ENCODE data around the gene OXGR1. TPM values are rescaled to one million over a fixed set of nuclear protein-coding genes. Genes with fewer than 3 reads are reported as not detected.
A peak's percentile ranks its signal among the peaks of the same experiment; 100 is the strongest.

Gene OXGR1

GRCh38 chr13:96940961-96941360 lies 53.3 kb downstream of the OXGR1 start:
- no CpG with 5 or more reads among the region's 1 CpG for WGBS, 2 donors (ENCODE audit: extremely low coverage in 2 of 2, insufficient read length in 2 of 2, insufficient replicate concordance in 1 of 2)

GRCh38 chr13:96935901-96936300 lies 58.4 kb downstream of the OXGR1 start:
- Histone ChIP-seq H3K4me1 (ENCODE audit: control insufficient read depth in 2 of 2, insufficient read depth in 1 of 2, low read depth in 1 of 2, low read length in 2 of 2) (peaks cover 0 to 10% of the 10 kb centered on the region in 2 donors), H3K79me1 (ENCODE audit: low read depth, low read length) (no peaks in the 10 kb centered on the region), H2BK15ac (ENCODE audit: low read length) (no peak overlapping the region), H2BK120ac (ENCODE audit: low read depth, low read length) (no peak overlapping the region), H3K9ac (ENCODE audit: low read depth, low read length, poor library complexity) (no peak overlapping the region), H3K4ac (ENCODE audit: low read length) (no peak overlapping the region), H3K9me3 (replicated peaks in 1 of 2; ENCODE audit: control insufficient read depth in 2 of 2, insufficient read depth in 1 of 2, low read depth in 1 of 2, low read length in 2 of 2) (no peaks in the 10 kb centered on the region), H4K91ac (ENCODE audit: low read depth, low read length, poor library complexity) (no peak overlapping the region), H3K4me3 (ENCODE audit: low read length in 2 of 2) (no peak overlapping the region), H2AK5ac (ENCODE audit: low read depth, low read length) (no peak overlapping the region), H2AFZ (ENCODE audit: low read length) (no peak overlapping the region), H3K14ac (ENCODE audit: low read length) (no peak overlapping the region), H3K27me3 (ENCODE audit: control insufficient read depth in 3 of 3, insufficient read depth in 3 of 3, low read depth in 1 of 3, low read length in 3 of 3) (no peaks in the 10 kb centered on the region), H2BK12ac (ENCODE audit: low read length) (no peak overlapping the region), H3K4me2 (ENCODE audit: insufficient read depth, low read length, poor library complexity, severe bottlenecking) (no peak overlapping the region), H3K18ac (ENCODE audit: low read length) (no peak overlapping the region), H3K36me3 (replicated peaks in 1 of 2; ENCODE audit: control insufficient read depth in 2 of 2, insufficient read depth in 2 of 2, low read length in 2 of 2) (no peaks in the 10 kb centered on the region), H3K23ac (ENCODE audit: low read depth, low read length, poor library complexity) (no peak overlapping the region), H4K8ac (ENCODE audit: low read depth, low read length) (no peak overlapping the region), H3K27ac (replicated peaks; ENCODE audit: low read length) (no peak overlapping the region), H2BK5ac (ENCODE audit: low read length) (no peak overlapping the region)
- WGBS, 2 donors (ENCODE audit: extremely low coverage in 2 of 2, insufficient read length in 2 of 2, insufficient replicate concordance in 1 of 2), result no CpG with 5 or more reads among the region's 3 CpGs
- DNase-seq (ENCODE audit: low spot score), result no peak

More at GRCh38 chr13:96940961-96941360, 53.3 kb downstream of the OXGR1 start:
- Histone ChIP-seq H3K23ac (ENCODE audit: low read depth, low read length, poor library complexity) (no peak overlapping the region), H3K79me1 (ENCODE audit: low read depth, low read length) (no peaks in the 10 kb centered on the region), H3K27me3 (ENCODE audit: control insufficient read depth in 3 of 3, insufficient read depth in 3 of 3, low read depth in 1 of 3, low read length in 3 of 3) (no peaks in the 10 kb centered on the region), H2BK15ac (ENCODE audit: low read length) (no peak overlapping the region), H4K91ac (ENCODE audit: low read depth, low read length, poor library complexity) (no peak overlapping the region), H3K27ac (replicated peaks; ENCODE audit: low read length) (no peak overlapping the region), H2BK5ac (ENCODE audit: low read length) (no peak overlapping the region), H3K4me2 (ENCODE audit: insufficient read depth, low read length, poor library complexity, severe bottlenecking) (no peak overlapping the region), H2AFZ (ENCODE audit: low read length) (no peak overlapping the region), H3K4me1 (ENCODE audit: control insufficient read depth in 2 of 2, insufficient read depth in 1 of 2, low read depth in 1 of 2, low read length in 2 of 2) (peaks cover 0 to 9% of the 10 kb centered on the region in 2 donors), H4K8ac (ENCODE audit: low read depth, low read length) (no peak overlapping the region), H3K14ac (ENCODE audit: low read length) (no peak overlapping the region), H2BK120ac (ENCODE audit: low read depth, low read length) (no peak overlapping the region), H3K9ac (ENCODE audit: low read depth, low read length, poor library complexity) (no peak overlapping the region), H3K4ac (ENCODE audit: low read length) (no peak overlapping the region), H3K4me3 (ENCODE audit: low read length in 2 of 2) (no peak overlapping the region), H3K9me3 (replicated peaks in 1 of 2; ENCODE audit: control insufficient read depth in 2 of 2, insufficient read depth in 1 of 2, low read depth in 1 of 2, low read length in 2 of 2) (no peaks in the 10 kb centered on the region), H3K36me3 (replicated peaks in 1 of 2; ENCODE audit: control insufficient read depth in 2 of 2, insufficient read depth in 2 of 2, low read length in 2 of 2) (no peaks in the 10 kb centered on the region), H3K18ac (ENCODE audit: low read length) (peak overlapping the region; percentile 12), H2BK12ac (ENCODE audit: low read length) (no peak overlapping the region), H2AK5ac (ENCODE audit: low read depth, low read length) (no peak overlapping the region)
- no peak for DNase-seq (ENCODE audit: low spot score)

Small RNA genes within 50 kb of the gene (small RNA-seq; reads per million reads assigned to genes)
- gene RN7SKP7 (ENCODE audit: insufficient read depth), result not detected

Measured in neuronal stem cell (in vitro differentiated cells).